Activated T-cell treated with anti-CD3 and anti-CD28 coated beads, Interleukin-2, amount 50 U/mL, for 24 hours (primary cell): ENCODE data around the gene RTN4RL1.

Source experiments
- DNase-seq: peaks from one replicate; pipeline ENCODE4 v3.0.0-alpha.2; 2020
- H3K27ac Mint-ChIP-seq: 2 replicates; pipeline ENCODE4 v1.8.0; 2020; ENCODE audit warnings: mild to moderate bottlenecking, mixed read lengths
- H3K27me3 Mint-ChIP-seq: 2 replicates; pipeline ENCODE4 v1.8.0; 2020; ENCODE audit warnings: mixed read lengths
- H3K36me3 Mint-ChIP-seq: 2 replicates; pipeline ENCODE4 v1.8.0; 2020; ENCODE audit warnings: low read depth, mixed read lengths
- H3K4me1 Mint-ChIP-seq: 2 replicates; pipeline ENCODE4 v1.8.0; 2020; ENCODE audit warnings: low read depth, mixed read lengths
- H3K4me3 Mint-ChIP-seq: 2 replicates; pipeline ENCODE4 v1.8.0; 2020; ENCODE audit warnings: mild to moderate bottlenecking, moderate library complexity, mixed read lengths
- H3K9me3 Mint-ChIP-seq: 2 replicates; pipeline ENCODE4 v1.8.0; 2020; ENCODE audit warnings: mixed read lengths

Gene RTN4RL1

DNA sequence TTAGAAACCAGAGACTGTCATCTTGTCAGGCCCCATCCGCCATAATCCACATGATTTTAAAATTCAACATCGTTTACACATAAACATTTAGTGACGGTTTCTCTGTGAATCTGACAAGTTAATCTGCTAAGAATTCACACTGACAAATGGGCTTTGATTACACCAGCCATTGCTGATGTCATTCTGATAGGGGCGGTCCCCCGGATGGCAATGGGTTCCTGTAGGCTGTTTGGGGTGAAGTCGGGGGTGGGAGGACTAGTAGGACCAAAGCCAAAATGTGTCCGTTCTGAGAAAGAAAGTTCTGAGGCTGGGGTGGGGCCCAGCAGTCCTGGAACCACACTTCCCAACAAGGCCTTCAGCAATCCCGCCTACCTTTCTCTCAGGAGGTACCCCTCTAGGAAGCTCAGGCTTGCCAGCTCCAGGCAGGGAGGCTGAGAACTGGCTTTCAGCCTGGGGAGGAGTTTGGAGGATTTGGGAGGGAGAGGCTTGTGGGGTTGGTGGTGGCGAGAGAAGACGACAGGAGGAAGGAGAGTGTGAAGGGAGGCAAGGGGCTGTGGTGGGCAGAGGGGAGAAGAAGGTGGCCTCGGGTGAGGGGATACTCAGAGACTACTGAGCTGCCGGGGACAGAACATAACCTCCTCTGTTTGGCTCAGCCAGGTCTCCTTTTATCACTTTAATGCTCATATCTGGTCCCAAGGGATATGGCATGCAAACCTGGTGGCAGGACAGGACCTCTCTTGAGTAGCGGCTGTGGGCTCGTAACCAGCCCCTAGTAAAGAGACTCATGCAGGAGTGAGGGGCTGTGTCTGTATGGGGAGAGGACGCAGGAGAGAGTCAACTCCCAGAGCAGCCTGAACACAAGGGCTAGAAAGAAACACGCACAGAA lies 38.4 kb upstream of the RTN4RL1 start:
- H3K27ac Mint-ChIP-seq: peak overlapping the region; percentile 60
- H3K27me3 Mint-ChIP-seq: peaks cover 3% of the 10 kb centered on the region
- peaks cover 92% of the 10 kb centered on the region for H3K36me3 Mint-ChIP-seq
- no peak overlapping the region for H3K4me3 Mint-ChIP-seq
- DNase-seq: no peak
- peaks cover 35% of the 10 kb centered on the region for H3K4me1 Mint-ChIP-seq
- no peaks in the 10 kb centered on the region for H3K9me3 Mint-ChIP-seq

DNA sequence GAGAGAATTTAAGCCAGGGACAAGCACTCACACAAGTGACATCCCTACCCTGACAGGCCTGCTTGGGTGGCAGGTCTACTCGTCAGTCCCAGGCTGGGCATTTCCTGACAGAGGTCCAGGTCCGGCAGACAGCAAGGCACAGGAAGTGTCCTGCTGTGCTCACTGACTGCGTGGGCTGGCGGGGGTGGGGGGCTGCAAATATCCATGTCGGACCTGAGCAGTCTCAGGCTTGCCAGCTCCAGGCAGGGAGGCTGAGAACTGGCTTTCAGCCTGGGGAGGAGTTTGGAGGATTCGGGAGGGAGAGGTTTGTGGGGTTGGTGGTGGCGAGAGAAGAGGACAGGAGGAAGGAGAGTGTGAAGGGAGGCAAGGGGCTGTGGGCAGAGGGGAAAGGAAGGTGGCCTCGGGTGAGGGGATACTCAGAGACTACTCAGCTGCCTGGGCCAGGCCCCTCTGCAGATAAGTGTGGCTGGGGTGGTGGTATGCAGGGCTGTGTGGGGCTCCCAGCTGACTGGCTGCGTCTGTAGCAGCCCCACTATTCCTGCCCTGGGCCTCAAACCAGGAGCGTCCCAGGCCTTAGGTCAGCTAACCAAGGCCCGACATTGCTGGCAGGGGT lies 37.5 kb upstream of the RTN4RL1 start:
- H3K4me3 Mint-ChIP-seq: no peak overlapping the region
- no peaks in the 10 kb centered on the region for H3K9me3 Mint-ChIP-seq
- H3K27ac Mint-ChIP-seq: no peak overlapping the region
- H3K4me1 Mint-ChIP-seq: peaks cover 30% of the 10 kb centered on the region
- peaks cover 88% of the 10 kb centered on the region for H3K36me3 Mint-ChIP-seq
- H3K27me3 Mint-ChIP-seq: peaks cover 3% of the 10 kb centered on the region
- DNase-seq: no peak

DNA sequence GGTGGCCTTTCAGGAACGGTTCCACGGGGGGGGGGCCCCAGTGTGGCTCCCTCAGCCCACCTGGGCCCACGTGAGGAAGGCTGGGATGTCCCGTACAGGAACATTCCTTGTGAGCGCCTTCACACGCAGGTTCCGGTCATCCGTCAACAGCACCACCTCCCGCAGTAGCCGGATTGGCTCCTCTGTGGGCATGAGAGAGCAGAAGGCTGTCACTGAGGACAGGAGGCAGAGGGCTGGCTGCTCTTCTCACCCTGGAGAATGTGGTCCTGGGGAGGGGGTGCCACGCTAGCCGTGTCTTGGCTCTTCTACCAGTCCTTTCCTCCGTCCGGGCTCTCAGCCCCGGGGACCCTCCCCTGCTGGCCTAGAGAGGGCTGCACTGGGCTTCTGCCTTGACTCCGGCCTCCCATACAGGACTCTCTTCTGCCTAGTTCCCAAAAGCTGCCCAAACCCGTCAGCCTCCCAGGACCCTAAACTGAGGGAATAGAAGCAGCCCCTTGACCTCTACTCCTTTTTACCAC lies 36.4 kb upstream of the RTN4RL1 start:
- Mint-ChIP-seq H3K4me3 (no peak overlapping the region), H3K4me1 (peaks cover 31% of the 10 kb centered on the region), H3K27me3 (peaks cover 3% of the 10 kb centered on the region), H3K9me3 (no peaks in the 10 kb centered on the region), H3K36me3 (peaks cover 81% of the 10 kb centered on the region), H3K27ac (no peak overlapping the region)
- DNase-seq: no peak

DNA sequence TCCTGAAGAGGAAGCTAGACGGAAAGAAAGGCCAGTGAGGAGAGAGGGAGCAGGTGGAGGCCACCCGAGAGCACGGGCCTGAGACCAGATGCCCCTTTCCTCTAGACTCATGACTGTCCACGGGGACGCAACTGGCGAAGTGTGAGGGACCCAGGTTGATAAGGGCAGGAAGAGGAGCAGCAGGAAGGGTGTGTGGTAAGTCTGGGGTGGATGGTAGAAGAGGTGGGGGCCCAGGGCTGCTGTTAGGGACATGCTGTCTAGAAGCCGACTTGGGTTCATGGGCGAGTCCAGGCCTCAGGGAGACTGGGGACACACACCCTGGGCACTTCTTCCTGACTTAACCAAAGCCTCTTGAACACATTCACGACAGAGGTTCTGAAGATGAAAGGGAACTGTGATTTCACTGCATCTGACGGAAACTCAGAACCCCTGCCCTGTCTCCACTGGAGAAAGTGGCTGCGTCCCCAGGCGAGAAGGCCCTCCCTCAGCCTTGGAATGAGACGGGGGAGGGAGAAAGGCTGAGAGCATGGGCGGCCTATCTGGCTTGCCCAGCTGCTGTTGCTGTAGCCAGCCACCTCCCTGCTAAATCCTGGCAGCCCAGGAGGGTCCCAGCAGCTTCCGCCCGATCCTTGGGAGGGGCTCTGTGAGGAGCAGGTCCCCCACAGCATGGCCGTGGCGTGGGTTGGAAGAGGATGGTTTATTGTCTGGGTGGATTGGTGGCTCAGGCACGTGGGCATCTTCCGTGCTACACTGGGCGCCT lies 35.7 kb upstream of the RTN4RL1 start:
- H3K4me3 Mint-ChIP-seq: no peak overlapping the region
- H3K27me3 Mint-ChIP-seq: peaks cover 3% of the 10 kb centered on the region
- H3K36me3 Mint-ChIP-seq: peaks cover 75% of the 10 kb centered on the region
- no peak for DNase-seq
- peaks cover 32% of the 10 kb centered on the region for H3K4me1 Mint-ChIP-seq
- H3K9me3 Mint-ChIP-seq: no peaks in the 10 kb centered on the region
- peak overlapping the region; percentile 47 for H3K27ac Mint-ChIP-seq

DNA sequence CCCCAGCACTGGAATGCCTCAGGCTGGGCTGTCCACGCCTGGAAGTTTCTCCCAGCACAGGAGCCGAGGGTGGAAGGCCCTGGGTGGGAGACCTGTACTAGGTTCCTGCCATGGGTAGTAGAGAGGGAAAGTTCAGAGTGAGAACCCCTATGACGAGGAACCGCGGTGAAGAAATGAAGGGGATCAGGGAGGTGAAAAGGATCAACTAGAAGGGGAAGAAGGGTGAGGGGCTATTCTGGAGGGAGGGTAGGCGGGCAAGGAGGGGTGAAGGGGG lies 35.2 kb upstream of the RTN4RL1 start:
- Mint-ChIP-seq H3K4me1 (peaks cover 31% of the 10 kb centered on the region), H3K27me3 (peaks cover 3% of the 10 kb centered on the region), H3K4me3 (no peak overlapping the region), H3K27ac (peak overlapping the region; percentile 47), H3K36me3 (peaks cover 69% of the 10 kb centered on the region), H3K9me3 (no peaks in the 10 kb centered on the region)
- no peak for DNase-seq

DNA sequence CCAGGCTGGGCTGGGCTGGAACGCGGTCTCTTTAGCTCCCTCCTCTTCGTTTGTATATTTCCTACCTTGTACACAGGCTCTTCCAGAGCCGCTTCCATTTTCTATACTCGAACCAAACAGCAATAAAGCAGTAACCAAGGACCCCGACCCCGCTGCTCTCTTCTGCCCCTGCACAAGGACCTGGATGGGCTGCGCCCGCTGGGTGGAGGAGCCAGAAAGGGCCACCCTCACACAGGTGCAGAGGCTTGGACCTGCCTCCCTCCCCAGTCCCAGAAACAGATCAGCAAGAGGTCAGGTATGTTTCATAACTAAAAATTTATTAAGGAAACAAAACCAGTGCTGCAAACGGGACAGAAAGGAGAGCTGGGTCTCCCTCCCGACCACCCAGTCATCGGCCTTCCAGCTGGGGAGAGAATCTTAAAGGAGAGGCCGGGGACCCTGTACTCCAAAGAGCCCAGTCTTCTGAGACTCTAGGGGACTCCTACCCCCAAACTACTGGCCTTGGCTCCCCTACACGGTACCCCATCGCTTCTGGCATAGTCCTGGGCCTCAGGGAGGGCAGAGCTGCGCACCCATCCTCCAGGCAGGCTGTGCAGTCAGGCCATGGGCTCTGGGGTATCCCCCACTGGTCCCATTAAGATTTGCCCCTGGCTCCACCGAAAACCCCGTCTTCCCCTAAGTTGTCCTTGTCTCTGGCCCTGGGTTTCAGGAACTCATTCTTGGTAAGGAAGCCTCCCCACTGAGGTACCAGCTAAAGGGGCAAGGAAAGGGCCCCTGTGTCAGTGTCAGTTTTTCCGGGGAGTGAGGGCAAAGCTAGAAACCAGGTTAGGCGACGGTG lies 34.6 kb upstream of the RTN4RL1 start:
- H3K27ac Mint-ChIP-seq: peak overlapping the region; percentile 47
- peak overlapping the region; percentile 10 for H3K4me3 Mint-ChIP-seq
- peaks cover 64% of the 10 kb centered on the region for H3K36me3 Mint-ChIP-seq
- H3K4me1 Mint-ChIP-seq: peaks cover 29% of the 10 kb centered on the region
- H3K9me3 Mint-ChIP-seq: no peaks in the 10 kb centered on the region
- DNase-seq: no peak
- peaks cover 3% of the 10 kb centered on the region for H3K27me3 Mint-ChIP-seq

DNA sequence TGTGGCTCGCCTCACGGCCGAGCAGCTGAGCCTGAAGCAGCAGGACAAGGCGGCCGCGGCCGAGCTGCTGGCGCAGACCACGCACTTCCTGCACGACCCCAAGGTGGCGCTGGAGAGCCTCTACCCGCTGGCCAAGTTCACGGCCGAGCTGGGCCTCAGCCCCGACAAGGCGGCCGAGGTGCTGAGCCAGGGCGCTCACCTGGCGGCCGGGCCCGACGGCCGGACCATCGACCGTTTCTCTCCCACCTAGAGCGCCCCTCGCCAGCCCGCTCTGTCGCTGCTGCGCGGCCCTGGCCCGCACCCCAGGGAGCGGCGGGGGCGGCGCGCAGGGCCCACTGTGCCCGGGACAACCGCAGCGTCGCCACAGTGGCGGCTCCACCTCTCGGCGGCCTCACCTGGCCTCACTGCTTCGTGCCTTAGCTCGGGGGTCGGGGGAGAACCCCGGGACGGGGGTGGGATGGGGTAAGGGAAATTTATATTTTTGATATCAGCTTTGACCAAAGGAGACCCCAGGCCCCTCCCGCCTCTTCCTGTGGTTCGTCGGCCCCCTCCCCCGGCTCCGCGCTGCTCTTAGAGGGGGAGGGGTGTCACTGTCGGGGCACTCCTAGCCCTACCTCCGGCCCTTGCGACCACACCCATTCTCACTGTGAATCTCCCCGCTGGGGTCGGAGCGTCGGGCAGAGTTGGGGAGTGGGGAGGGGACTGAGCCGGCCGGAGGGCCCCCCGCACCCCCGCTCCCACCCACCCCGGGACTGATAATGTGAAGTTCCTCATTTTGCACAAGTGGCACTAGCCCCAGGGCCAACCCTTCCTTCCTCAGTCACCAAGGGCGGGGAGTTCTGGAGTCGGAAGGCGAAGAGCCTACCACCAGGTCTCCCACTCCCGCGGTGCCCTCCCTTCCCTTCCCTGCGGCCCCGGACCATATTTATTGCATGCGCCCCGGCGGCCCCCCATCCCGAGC lies 33.7 kb upstream of the RTN4RL1 start:
- H3K4me3 Mint-ChIP-seq: peak overlapping the region; percentile 49
- H3K4me1 Mint-ChIP-seq: peaks cover 36% of the 10 kb centered on the region
- H3K36me3 Mint-ChIP-seq: peaks cover 55% of the 10 kb centered on the region
- H3K9me3 Mint-ChIP-seq: no peaks in the 10 kb centered on the region
- peaks cover 3% of the 10 kb centered on the region for H3K27me3 Mint-ChIP-seq
- peak; percentile 81 for DNase-seq
- H3K27ac Mint-ChIP-seq: peak overlapping the region; percentile 50

DNA sequence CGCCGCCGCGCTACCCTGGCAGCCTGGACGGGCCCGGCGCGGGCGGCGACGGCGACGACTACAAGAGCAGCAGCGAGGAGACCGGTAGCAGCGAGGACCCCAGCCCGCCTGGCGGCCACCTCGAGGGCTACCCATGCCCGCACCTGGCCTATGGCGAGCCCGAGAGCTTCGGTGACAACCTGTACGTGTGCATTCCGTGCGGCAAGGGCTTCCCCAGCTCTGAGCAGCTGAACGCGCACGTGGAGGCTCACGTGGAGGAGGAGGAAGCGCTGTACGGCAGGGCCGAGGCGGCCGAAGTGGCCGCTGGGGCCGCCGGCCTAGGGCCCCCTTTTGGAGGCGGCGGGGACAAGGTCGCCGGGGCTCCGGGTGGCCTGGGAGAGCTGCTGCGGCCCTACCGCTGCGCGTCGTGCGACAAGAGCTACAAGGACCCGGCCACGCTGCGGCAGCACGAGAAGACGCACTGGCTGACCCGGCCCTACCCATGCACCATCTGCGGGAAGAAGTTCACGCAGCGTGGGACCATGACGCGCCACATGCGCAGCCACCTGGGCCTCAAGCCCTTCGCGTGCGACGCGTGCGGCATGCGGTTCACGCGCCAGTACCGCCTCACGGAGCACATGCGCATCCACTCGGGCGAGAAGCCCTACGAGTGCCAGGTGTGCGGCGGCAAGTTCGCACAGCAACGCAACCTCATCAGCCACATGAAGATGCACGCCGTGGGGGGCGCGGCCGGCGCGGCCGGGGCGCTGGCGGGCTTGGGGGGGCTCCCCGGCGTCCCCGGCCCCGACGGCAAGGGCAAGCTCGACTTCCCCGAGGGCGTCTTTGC lies 32.8 kb upstream of the RTN4RL1 start:
- H3K4me3 Mint-ChIP-seq: peak overlapping the region; percentile 62
- DNase-seq: peak; percentile 65
- H3K36me3 Mint-ChIP-seq: peaks cover 46% of the 10 kb centered on the region
- H3K4me1 Mint-ChIP-seq: peaks cover 37% of the 10 kb centered on the region
- peak overlapping the region; percentile 50 for H3K27ac Mint-ChIP-seq
- H3K27me3 Mint-ChIP-seq: peaks cover 8% of the 10 kb centered on the region
- no peaks in the 10 kb centered on the region for H3K9me3 Mint-ChIP-seq

DNA sequence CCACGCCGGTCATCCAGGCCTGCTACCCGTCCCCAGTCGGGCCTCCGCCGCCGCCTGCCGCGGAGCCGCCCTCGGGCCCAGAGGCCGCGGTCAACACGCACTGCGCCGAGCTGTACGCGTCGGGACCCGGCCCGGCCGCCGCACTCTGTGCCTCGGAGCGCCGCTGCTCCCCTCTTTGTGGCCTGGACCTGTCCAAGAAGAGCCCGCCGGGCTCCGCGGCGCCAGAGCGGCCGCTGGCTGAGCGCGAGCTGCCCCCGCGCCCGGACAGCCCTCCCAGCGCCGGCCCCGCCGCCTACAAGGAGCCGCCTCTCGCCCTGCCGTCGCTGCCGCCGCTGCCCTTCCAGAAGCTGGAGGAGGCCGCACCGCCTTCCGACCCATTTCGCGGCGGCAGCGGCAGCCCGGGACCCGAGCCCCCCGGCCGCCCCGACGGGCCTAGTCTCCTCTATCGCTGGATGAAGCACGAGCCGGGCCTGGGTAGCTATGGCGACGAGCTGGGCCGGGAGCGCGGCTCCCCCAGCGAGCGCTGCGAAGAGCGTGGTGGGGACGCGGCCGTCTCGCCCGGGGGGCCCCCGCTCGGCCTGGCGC lies 32.1 kb upstream of the RTN4RL1 start:
- Mint-ChIP-seq H3K4me3 (no peak overlapping the region), H3K36me3 (peaks cover 39% of the 10 kb centered on the region), H3K4me1 (peaks cover 34% of the 10 kb centered on the region), H3K27me3 (peaks cover 9% of the 10 kb centered on the region), H3K27ac (no peak overlapping the region), H3K9me3 (no peaks in the 10 kb centered on the region)
- DNase-seq: peak; percentile 58

DNA sequence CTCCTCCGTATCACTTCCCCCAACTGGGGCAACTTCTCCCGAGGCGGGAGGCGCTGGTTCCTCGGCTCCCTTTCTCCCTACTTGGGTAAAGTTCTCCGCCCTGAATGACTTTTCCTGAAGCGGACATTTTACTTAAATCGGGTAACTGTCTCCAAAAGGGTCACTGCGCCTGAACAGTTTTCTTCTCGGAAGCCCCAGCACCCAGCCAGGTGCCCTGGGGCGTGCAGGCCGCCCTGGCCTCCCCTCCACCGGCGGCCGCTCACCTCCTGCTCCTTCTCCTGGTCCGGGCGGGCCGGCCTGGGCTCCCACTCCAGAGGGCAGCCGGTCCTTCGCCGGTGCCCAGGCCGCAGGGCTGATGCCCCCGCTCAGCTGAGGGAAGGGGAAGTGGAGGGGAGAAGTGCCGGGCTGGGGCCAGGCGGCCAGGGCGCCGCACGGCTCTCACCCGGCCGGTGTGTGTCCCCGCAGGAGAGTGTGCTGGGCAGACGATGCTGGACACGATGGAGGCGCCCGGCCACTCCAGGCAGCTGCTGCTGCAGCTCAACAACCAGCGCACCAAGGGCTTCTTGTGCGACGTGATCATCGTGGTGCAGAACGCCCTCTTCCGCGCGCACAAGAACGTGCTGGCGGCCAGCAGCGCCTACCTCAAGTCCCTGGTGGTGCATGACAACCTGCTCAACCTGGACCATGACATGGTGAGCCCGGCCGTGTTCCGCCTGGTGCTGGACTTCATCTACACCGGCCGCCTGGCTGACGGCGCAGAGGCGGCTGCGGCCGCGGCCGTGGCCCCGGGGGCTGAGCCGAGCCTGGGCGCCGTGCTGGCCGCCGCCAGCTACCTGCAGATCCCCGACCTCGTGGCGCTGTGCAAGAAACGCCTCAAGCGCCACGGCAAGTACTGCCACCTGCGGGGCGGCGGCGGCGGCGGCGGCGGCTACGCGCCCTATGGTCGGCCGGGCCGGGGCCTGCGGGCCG lies 31.4 kb upstream of the RTN4RL1 start:
- Mint-ChIP-seq H3K9me3 (no peaks in the 10 kb centered on the region), H3K4me1 (peaks cover 39% of the 10 kb centered on the region), H3K27ac (peak overlapping the region; percentile 80), H3K36me3 (peaks cover 31% of the 10 kb centered on the region), H3K4me3 (peak overlapping the region; percentile 79), H3K27me3 (peaks cover 16% of the 10 kb centered on the region)
- peak; percentile 77 for DNase-seq

DNA sequence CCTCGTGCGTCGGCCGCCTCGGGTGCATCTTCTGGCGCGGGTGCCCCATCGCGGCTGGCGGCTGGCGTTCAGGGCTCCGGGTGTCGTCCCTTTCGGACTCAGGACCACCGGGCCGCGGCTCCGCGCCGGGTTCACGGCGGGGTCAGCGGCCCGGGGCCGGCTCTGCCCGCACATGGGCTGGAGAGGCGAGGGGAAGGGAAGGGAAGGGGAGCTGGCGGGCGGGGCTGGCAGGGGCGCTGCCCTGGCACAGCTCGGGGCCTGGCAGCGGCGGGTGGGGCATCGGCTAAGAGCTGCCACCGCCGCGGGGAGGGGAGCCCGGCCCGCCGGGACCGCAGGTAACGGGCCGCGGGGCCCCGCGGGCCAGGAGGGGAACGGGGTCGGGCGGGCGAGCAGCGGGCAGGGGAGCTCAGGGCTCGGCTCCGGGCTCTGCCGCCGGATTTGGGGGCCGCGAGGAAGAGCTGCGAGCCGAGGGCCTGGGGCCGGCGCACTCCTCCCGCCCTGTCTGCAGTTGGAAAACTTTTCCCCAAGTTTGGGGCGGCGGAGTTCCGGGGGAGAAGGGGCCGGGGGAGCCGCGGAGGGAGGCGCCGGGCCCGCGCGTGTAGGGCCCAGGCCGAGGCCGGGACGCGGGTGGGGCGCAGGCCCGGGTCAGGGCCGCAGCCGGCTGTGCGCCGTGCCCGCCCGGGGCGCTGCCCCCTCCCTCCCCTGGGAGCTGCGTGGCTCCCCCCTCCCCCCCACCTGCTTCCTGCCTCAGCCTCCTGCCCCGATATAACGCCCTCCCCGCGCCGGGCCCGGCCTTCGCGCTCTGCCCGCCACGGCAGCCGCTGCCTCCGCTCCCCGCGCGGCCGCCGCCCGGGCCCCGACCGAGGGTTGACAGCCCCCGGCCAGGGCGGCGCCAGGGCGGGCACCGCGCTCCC lies 30.4 kb upstream of the RTN4RL1 start:
- Mint-ChIP-seq H3K4me3 (peak overlapping the region; percentile 79), H3K27ac (no peak overlapping the region)
- peak; percentile 67 for DNase-seq

More for the DNA sequence above, 30.4 kb upstream of the RTN4RL1 start:
- Mint-ChIP-seq H3K4me1 (peaks cover 39% of the 10 kb centered on the region), H3K27me3 (peaks cover 17% of the 10 kb centered on the region), H3K9me3 (no peaks in the 10 kb centered on the region), H3K36me3 (peaks cover 21% of the 10 kb centered on the region)
